Measurements from ENCODE around the gene TP53.

Gene TP53

GRCh38 chr17:7618608-7619007, 68.7 kb downstream of the TP53 start:
- no peak for TF ChIP-seq CTCF (IDR thresholded peaks at IDR 0.05)
- no peak for DNase-seq (ENCODE audit: low spot score)
- no peak overlapping the region for H3K4me3 ChIP-seq
- no peak overlapping the region for H3K27ac ChIP-seq

Data from coronary artery (tissue), 2 donors.